Endothelial cell of umbilical vein (primary cell): ENCODE results near the gene DIP2C. TPM values are rescaled to one million over a fixed set of nuclear protein-coding genes. Genes with fewer than 3 reads are reported as not detected.

Source experiments
- BruUV-seq: library from RNA; stranded (reverse); fragments of 400-500 nt; replicated peaks from 2 replicates; lab custom pipeline; 2021; lab: Mats Ljungman, UMichigan
- CTCF ChIA-PET: fragments of 300-600, 350-600 bp; sonication (Branson Sonifier 250); formaldehyde crosslinking; loops from one replicate; lab custom pipeline; 2021; ENCODE audit warnings: antibody characterized with exemption, inconsistent platforms; lab: Charles Lee
- POLR2A ChIA-PET: fragments of 300-600, 350-600 bp; sonication (Branson Sonifier 250); formaldehyde crosslinking; loops from one replicate; lab custom pipeline; 2021; ENCODE audit warnings: antibody characterized with exemption, inconsistent platforms; lab: Charles Lee
- DNase-seq: peaks from one replicate; pipeline ENCODE4 v3.0.0-alpha.2; 2011; ENCODE audit warnings: low read depth, low spot score
- FAIRE-seq: peaks from 2 replicates; lab custom pipeline; 2011; peaks lifted over from hg19 to GRCh38; lab: Jason Lieb, UNC
- H2AFZ ChIP-seq: 2 replicates; pipeline ENCODE4 v1.6.0; 2012; ENCODE audit warnings: low read depth, low read length, control low read depth, inconsistent platforms
- H3K27ac ChIP-seq: 2 replicates; pipeline ENCODE4 v1.5.1; 2011; ENCODE audit warnings: low read depth, mild to moderate bottlenecking, control low read depth, low read length, moderate library complexity; ENCODE audit not compliant: insufficient read depth
- H3K27me3 ChIP-seq, 2 experiments: 2 replicates each; pipeline versions ENCODE4 v1.6.0 to v1.6.1; 2011; ENCODE audit warnings: low read length in 2 of 2, mixed read lengths in 1 of 2; ENCODE audit not compliant: control insufficient read depth in 2 of 2, insufficient read depth in 2 of 2
- H3K36me3 ChIP-seq, 2 experiments: 2 replicates in 1 of 2; 3 replicates in 1 of 2; pipeline ENCODE4 v1.5.1; 2011; ENCODE audit warnings: low read length in 2 of 2, mild to moderate bottlenecking in 1 of 2, moderate library complexity in 1 of 2; ENCODE audit not compliant: control insufficient read depth in 2 of 2, insufficient read depth in 2 of 2; ENCODE audit errors: extremely low read depth in 1 of 2
- H3K4me1 ChIP-seq: 3 replicates; pipeline ENCODE4 v1.5.1; 2011; ENCODE audit warnings: mild to moderate bottlenecking, low read length; ENCODE audit not compliant: control insufficient read depth, insufficient read depth; ENCODE audit errors: extremely low read depth
- H3K4me2 ChIP-seq: 2 replicates; pipeline ENCODE4 v1.6.1; 2011; ENCODE audit warnings: low read length, control low read depth, mixed read lengths; ENCODE audit not compliant: insufficient read depth
- H3K4me3 ChIP-seq, 3 experiments: fragments of 200-600 bp in 1 of 3; sonication (generic), shearing (Covaris generic) in 1 of 3; replicated peaks in 1 of 3; 2 replicates each; pipeline ENCODE4 v1.5.1; 2011 to 2016; ENCODE audit warnings: control low read depth in 3 of 3, low read length in 3 of 3, mild to moderate bottlenecking in 2 of 3, inconsistent platforms in 1 of 3, low read depth in 1 of 3, moderate library complexity in 1 of 3; ENCODE audit not compliant: insufficient read depth in 1 of 3
- H3K79me2 ChIP-seq: 2 replicates; pipeline ENCODE4 v1.6.0; 2012; ENCODE audit warnings: low read length, inconsistent platforms; ENCODE audit not compliant: control insufficient read depth, insufficient read depth
- H3K9ac ChIP-seq: replicated peaks from 2 replicates; pipeline ENCODE3; 2011; ENCODE audit warnings: low read length, control low read depth; ENCODE audit not compliant: insufficient read depth; ENCODE audit errors: extremely low read depth
- H3K9me1 ChIP-seq: replicated peaks from 3 replicates; pipeline ENCODE4 v1.6.0; 2011; ENCODE audit warnings: mild to moderate bottlenecking, low read length; ENCODE audit not compliant: control insufficient read depth, insufficient read depth; ENCODE audit errors: extremely low read depth
- H3K9me3 ChIP-seq: replicated peaks from 2 replicates; pipeline ENCODE4 v1.5.1; 2012; ENCODE audit warnings: low read length, inconsistent platforms; ENCODE audit not compliant: control insufficient read depth, insufficient read depth
- H4K20me1 ChIP-seq: replicated peaks from 2 replicates; pipeline ENCODE3; 2011; ENCODE audit warnings: mild to moderate bottlenecking, low read length; ENCODE audit not compliant: control insufficient read depth, insufficient read depth; ENCODE audit errors: extremely low read depth
- CTCF ChIP-seq, 2 donors: IDR thresholded peaks; 1 replicate in 1 of 2; 2 replicates in 1 of 2; pipeline ENCODE4 v1.5.1; 2011; ENCODE audit warnings: low read length in 2 of 2, mild to moderate bottlenecking in 2 of 2, moderate library complexity in 2 of 2, control low read depth in 1 of 2, inconsistent platforms in 1 of 2, low read depth in 1 of 2; ENCODE audit not compliant: insufficient read depth in 1 of 2; ENCODE audit errors: extremely low read depth in 1 of 2
- EZH2 ChIP-seq: IDR thresholded peaks from 2 replicates; pipeline ENCODE4 v1.6.1; 2012; ENCODE audit warnings: borderline replicate concordance, low read depth, mild to moderate bottlenecking, moderate library complexity, low read length, inconsistent platforms; ENCODE audit not compliant: severe bottlenecking
- FOS ChIP-seq: IDR thresholded peaks from 2 replicates; pipeline ENCODE4 v1.6.1; 2011; ENCODE audit warnings: mild to moderate bottlenecking, low read length, moderate library complexity, borderline replicate concordance; ENCODE audit not compliant: insufficient read depth
- GATA2 ChIP-seq: IDR thresholded peaks from 2 replicates; pipeline ENCODE4 v1.7.0; 2011; ENCODE audit warnings: low read depth, mild to moderate bottlenecking, moderate library complexity, mixed read lengths, low read length; ENCODE audit not compliant: insufficient read length, insufficient read depth
- JUN ChIP-seq: IDR thresholded peaks from 2 replicates; pipeline ENCODE4 v1.6.1; 2011; ENCODE audit warnings: borderline replicate concordance, low read depth; ENCODE audit not compliant: insufficient read length, insufficient read depth
- MAX ChIP-seq: IDR thresholded peaks from 2 replicates; pipeline ENCODE4 v1.6.1; 2011; ENCODE audit not compliant: insufficient read depth, insufficient read length
- MYC ChIP-seq: IDR thresholded peaks from one replicate; pipeline ENCODE4 v1.6.1; 2011; ENCODE audit warnings: mild to moderate bottlenecking, low read depth, low read length
- POLR2A ChIP-seq: IDR thresholded peaks from 2 replicates; pipeline ENCODE4 v1.6.1; 2012; ENCODE audit warnings: low read depth, mild to moderate bottlenecking, control low read depth, low read length
- POLR2AphosphoS5 ChIP-seq: IDR thresholded peaks from 2 replicates; pipeline ENCODE4 v1.6.1; 2012; ENCODE audit warnings: low read depth, mild to moderate bottlenecking, control low read depth, low read length, moderate library complexity; ENCODE audit not compliant: insufficient read depth
- dilution Hi-C: fragments of 300-500 bp; cut with MboI; formaldehyde crosslinking; loops from one replicate; pipeline ENCODE4 v1.15.0; 2019; ENCODE audit warnings: low sequenced_read_pairs; ENCODE audit not compliant: extremely low pct_ligation_motif_present
- intact Hi-C: fragments of 100-400 bp; cut with micrococcal nuclease; formaldehyde crosslinking; loops from one replicate; pipeline ENCODE4 v1.10.0; 2022
- polyA plus RNA-seq, 4 experiments: library from polyadenylated mRNA; depleted of rRNA in 3 of 4; stranded (reverse) in 3 of 4; unstranded in 1 of 4; fragments of >200 nt; gene quantifications; 2 replicates each; pipeline versions ENCODE4 v1.2.1 to v1.2.3, GENCODE V29; 2011 to 2012; ENCODE audit warnings: missing spikeins in 1 of 4
- total RNA-seq: library from RNA; stranded (reverse); gene quantifications from 2 replicates; pipeline ENCODE4 v1.2.3, GENCODE V29; 2021

Gene DIP2C
- total and polyA plus RNA-seq, 2 donors (not counting 3 experiments of a cell fraction or from before 2014, with no cell fraction given): 3.6 to 10.7 TPM

DNA sequence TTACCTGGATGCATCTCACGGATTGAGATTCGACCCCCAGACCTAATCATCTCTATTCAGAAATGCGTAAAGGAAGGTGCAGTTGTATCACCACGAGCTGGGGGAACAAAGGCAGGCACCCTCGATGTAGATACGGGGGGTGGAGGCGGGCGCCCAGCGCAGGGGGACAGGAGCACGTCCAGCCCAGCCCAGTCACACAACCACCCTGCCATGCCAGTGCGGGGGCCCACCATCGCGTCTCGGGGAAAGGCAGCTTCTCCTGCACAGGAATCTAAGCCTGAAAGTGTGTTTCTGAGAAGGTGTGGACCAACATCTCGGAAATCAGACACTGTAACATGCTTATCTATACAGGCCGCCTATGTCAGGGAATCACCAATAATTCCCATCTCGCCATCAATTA, 131.1 kb downstream of the DIP2C start:
- no peak overlapping the region for H2AFZ ChIP-seq
- no peak for TF ChIP-seq FOS
- no peak for TF ChIP-seq POLR2AphosphoS5
- TF ChIP-seq JUN: no peak
- no peak for TF ChIP-seq EZH2
- no peak for TF ChIP-seq POLR2A
- no peak for TF ChIP-seq CTCF (IDR thresholded peaks at IDR 0.05; ENCODE audit: extremely low read depth in 1 of 2, insufficient read depth in 1 of 2, low read depth in 1 of 2, low read length in 2 of 2)
- TF ChIP-seq MYC: no peak
- TF ChIP-seq GATA2: no peak
- no peak for TF ChIP-seq MAX
- no peaks in the 10 kb centered on the region for H3K9me3 ChIP-seq
- DNase-seq (no peak), FAIRE-seq (no peak)
- peaks cover 13% of the 10 kb centered on the region for H3K4me1 ChIP-seq
- POLR2A ChIA-PET: interaction anchor here (0.6 kb wide), 1 partner anchor 10 kb away, joined by 4 read pairs; no protein-coding TSS in a partner anchor
- H4K20me1 ChIP-seq: peaks cover 2% of the 10 kb centered on the region
- H3K79me2 ChIP-seq: no peaks in the 10 kb centered on the region
- H3K27ac ChIP-seq: no peak overlapping the region
- H3K4me2 ChIP-seq: no peak overlapping the region
- H3K36me3 ChIP-seq: no peaks in the 10 kb centered on the region
- CTCF ChIA-PET: no interaction called here
- H3K27me3 ChIP-seq: no peaks in the 10 kb centered on the region
- H3K9me1 ChIP-seq: no peaks in the 10 kb centered on the region
- H3K9ac ChIP-seq: no peak overlapping the region
- no TSS peak for BruUV-seq
- intact Hi-C loops (no loop called here), dilution Hi-C loops (no loop called here)
- no peak overlapping the region for H3K4me3 ChIP-seq
